K562 (cell line): ENCODE results near the gene PRR19. TPM values are rescaled to one million over a fixed set of nuclear protein-coding genes. Genes with fewer than 3 reads are reported as not detected.

ENCODE experiments used
- CREM ChIP-seq: IDR thresholded peaks from 2 replicates; pipeline ENCODE4 v1.6.1; 2014; ENCODE audit warnings: antibody characterized with exemption, low read depth
- E2F5 ChIP-seq: sonication (generic); formaldehyde crosslinking; IDR thresholded peaks from 2 replicates; pipeline ENCODE4 v1.8.0; 2022; ENCODE audit warnings: mild to moderate bottlenecking, missing genetic modification reagents
- HEY1 ChIP-seq: fragments of 250-450 bp; sonication (Bioruptor Pico); IDR thresholded peaks from 2 replicates; pipeline ENCODE4 v1.5.0; 2020; ENCODE audit warnings: mild to moderate bottlenecking, moderate library complexity, borderline replicate concordance
- NR2F6 ChIP-seq: fragments of 450-650 bp; formaldehyde crosslinking; IDR thresholded peaks from 2 replicates; pipeline ENCODE4 v1.4.0; 2020; ENCODE audit warnings: mild to moderate bottlenecking
- PRMT5 ChIP-seq: sonication (generic); formaldehyde crosslinking; IDR thresholded peaks from 2 replicates; pipeline ENCODE4 v1.5.0; 2020; ENCODE audit warnings: missing genetic modification reagents
- SNIP1 ChIP-seq: fragments of 450-650 bp; IDR thresholded peaks from 2 replicates; pipeline ENCODE4 v1.7.1; 2017; ENCODE audit warnings: low read depth, mild to moderate bottlenecking
- UBTF ChIP-seq, 2 experiments: IDR thresholded peaks; 2 replicates each; pipeline ENCODE4 v1.6.1; 2012; ENCODE audit warnings: improper control_type of control experiment in 2 of 2, low read depth in 2 of 2, low read length in 2 of 2, borderline replicate concordance in 1 of 2
- polyA plus RNA-seq, 8 experiments: library from polyadenylated mRNA; depleted of rRNA in 4 of 8; stranded (reverse) in 5 of 8; unstranded in 3 of 8; fragments of >200 nt; fragmentation: Nextera tagmentation in 2 of 8; fragmentation: Illumina TruSeq in 1 of 8; extraction: Ambion mirVana in 2 of 8; extraction: Trizol in 1 of 8; gene quantifications; 2 replicates each; pipeline versions ENCODE4 v1.2.1 to v1.2.3, GENCODE V29; 2011 to 2014; ENCODE audit warnings: inconsistent platforms in 1 of 8, missing spikeins in 1 of 8
- total RNA-seq, 7 experiments: library from RNA; depleted of rRNA in 6 of 7; stranded (reverse); fragments of >200 nt in 6 of 7; fragmentation: Illumina TruSeq in 2 of 7; extraction: Trizol in 2 of 7; gene quantifications; 2 replicates each; pipeline versions ENCODE4 v1.2.1 to v1.2.3, GENCODE V29; 2011 to 2021; ENCODE audit warnings: low replicate concordance in 1 of 7
- TF ChIP-seq, protein P1 (sequence below): IDR thresholded peaks from 3 replicates; pipeline ENCODE4 v1.6.1; 2011; ENCODE audit warnings: borderline replicate concordance, mild to moderate bottlenecking, moderate library complexity; ENCODE audit not compliant: insufficient read length; ENCODE audit errors: extremely low read depth
- TF ChIP-seq, protein P2 (sequence below): conservative IDR thresholded peaks from 2 replicates; pipeline ENCODE4 v1.6.1; 2011; ENCODE audit warnings: low read depth, mild to moderate bottlenecking, low read length; ENCODE audit not compliant: control insufficient read depth
- TF ChIP-seq, protein P3 (sequence below), 3 experiments: IDR thresholded peaks in 2 of 3; conservative IDR thresholded peaks in 1 of 3; 2 replicates each; pipeline ENCODE4 v1.5.1; 2011 to 2012; ENCODE audit warnings: low read length in 3 of 3, mild to moderate bottlenecking in 3 of 3, control low read depth in 2 of 3, improper control_type of control experiment in 1 of 3, inconsistent platforms in 1 of 3, low read depth in 1 of 3, mixed read lengths in 1 of 3, moderate library complexity in 1 of 3; ENCODE audit not compliant: insufficient read depth in 2 of 3
- TF ChIP-seq, protein P4 (sequence below): fragments of 250-450 bp; sonication (Bioruptor Pico); IDR thresholded peaks from 2 replicates; pipeline ENCODE4 v1.4.0; 2020; ENCODE audit warnings: mild to moderate bottlenecking, moderate library complexity
- TF ChIP-seq, protein P5 (sequence below): fragments of 450-650 bp; formaldehyde crosslinking; IDR thresholded peaks from 2 replicates; pipeline ENCODE4 v1.4.0; 2020; ENCODE audit warnings: mild to moderate bottlenecking, moderate library complexity

The PRR19 gene
- total and polyA plus RNA-seq, 9 of the 15 experiments (the other 6 are each of a cell fraction or from before 2014, with no cell fraction given) = 0.10 to 1.6 (median 0.54) TPM

DNA sequence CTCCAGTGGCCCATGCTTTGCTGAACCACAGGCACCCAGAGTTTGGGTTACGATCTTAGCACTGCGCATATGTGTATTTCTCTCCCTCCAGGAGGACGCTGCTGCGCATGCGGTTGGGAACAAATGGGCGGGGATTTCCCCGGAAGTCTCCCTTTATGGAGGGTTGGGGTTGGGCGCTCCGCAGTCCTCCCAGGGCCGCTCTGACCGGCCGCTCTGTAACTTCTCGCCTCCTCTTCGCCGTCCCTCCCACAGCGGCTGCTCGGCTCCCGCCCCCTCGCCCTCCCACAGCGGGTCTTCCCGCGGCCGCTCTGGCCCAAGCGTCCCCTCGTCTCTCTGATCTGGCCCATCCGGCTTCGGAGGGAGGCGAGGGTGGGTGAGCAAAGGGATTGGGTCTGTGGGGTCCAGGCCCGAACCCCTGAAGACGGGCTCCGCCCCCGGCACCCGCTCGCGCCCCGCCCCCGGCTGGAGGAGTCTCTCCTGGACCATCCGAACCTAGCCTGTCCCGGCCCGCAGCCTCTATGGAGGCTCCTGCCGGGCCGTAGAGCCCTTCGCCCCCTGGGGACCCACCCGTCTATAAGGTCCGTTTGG lies 23.5 kb downstream of the PRR19 start, which contains the start of gene MEGF8 (continued):
- TF ChIP-seq HEY1 (no peak), NR2F6 (CRISPR knock-in tag) (no peak), E2F5 (CRISPR knock-in tag) (no peak), PRMT5 (CRISPR knock-in tag) (no peak), CREM (no peak; the same call in 1 of the 2 replicates), UBTF (IDR thresholded peaks at IDR 0.05; ENCODE audit: borderline replicate concordance in 1 of 2, low read depth in 2 of 2, low read length in 2 of 2) (no peak), SNIP1 (peak; percentile 92)
- TF ChIP-seq, protein P1, sequence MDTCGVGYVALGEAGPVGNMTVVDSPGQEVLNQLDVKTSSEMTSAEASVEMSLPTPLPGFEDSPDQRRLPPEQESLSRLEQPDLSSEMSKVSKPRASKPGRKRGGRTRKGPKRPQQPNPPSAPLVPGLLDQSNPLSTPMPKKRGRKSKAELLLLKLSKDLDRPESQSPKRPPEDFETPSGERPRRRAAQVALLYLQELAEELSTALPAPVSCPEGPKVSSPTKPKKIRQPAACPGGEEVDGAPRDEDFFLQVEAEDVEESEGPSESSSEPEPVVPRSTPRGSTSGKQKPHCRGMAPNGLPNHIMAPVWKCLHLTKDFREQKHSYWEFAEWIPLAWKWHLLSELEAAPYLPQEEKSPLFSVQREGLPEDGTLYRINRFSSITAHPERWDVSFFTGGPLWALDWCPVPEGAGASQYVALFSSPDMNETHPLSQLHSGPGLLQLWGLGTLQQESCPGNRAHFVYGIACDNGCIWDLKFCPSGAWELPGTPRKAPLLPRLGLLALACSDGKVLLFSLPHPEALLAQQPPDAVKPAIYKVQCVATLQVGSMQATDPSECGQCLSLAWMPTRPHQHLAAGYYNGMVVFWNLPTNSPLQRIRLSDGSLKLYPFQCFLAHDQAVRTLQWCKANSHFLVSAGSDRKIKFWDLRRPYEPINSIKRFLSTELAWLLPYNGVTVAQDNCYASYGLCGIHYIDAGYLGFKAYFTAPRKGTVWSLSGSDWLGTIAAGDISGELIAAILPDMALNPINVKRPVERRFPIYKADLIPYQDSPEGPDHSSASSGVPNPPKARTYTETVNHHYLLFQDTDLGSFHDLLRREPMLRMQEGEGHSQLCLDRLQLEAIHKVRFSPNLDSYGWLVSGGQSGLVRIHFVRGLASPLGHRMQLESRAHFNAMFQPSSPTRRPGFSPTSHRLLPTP = no peak
- TF ChIP-seq, protein P2, sequence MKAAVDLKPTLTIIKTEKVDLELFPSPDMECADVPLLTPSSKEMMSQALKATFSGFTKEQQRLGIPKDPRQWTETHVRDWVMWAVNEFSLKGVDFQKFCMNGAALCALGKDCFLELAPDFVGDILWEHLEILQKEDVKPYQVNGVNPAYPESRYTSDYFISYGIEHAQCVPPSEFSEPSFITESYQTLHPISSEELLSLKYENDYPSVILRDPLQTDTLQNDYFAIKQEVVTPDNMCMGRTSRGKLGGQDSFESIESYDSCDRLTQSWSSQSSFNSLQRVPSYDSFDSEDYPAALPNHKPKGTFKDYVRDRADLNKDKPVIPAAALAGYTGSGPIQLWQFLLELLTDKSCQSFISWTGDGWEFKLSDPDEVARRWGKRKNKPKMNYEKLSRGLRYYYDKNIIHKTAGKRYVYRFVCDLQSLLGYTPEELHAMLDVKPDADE = no peak
- TF ChIP-seq, protein P3, sequence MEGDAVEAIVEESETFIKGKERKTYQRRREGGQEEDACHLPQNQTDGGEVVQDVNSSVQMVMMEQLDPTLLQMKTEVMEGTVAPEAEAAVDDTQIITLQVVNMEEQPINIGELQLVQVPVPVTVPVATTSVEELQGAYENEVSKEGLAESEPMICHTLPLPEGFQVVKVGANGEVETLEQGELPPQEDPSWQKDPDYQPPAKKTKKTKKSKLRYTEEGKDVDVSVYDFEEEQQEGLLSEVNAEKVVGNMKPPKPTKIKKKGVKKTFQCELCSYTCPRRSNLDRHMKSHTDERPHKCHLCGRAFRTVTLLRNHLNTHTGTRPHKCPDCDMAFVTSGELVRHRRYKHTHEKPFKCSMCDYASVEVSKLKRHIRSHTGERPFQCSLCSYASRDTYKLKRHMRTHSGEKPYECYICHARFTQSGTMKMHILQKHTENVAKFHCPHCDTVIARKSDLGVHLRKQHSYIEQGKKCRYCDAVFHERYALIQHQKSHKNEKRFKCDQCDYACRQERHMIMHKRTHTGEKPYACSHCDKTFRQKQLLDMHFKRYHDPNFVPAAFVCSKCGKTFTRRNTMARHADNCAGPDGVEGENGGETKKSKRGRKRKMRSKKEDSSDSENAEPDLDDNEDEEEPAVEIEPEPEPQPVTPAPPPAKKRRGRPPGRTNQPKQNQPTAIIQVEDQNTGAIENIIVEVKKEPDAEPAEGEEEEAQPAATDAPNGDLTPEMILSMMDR (IDR thresholded peaks at IDR 0.05 in 2 of 3, conservative IDR thresholded peaks at IDR 0.05 in 1 of 3; ENCODE audit: insufficient read depth in 2 of 3, low read depth in 1 of 3, low read length in 3 of 3) = peak; percentile 91 to 96 (median 94); a peak in 4 of 6 replicates
- TF ChIP-seq, protein P4, sequence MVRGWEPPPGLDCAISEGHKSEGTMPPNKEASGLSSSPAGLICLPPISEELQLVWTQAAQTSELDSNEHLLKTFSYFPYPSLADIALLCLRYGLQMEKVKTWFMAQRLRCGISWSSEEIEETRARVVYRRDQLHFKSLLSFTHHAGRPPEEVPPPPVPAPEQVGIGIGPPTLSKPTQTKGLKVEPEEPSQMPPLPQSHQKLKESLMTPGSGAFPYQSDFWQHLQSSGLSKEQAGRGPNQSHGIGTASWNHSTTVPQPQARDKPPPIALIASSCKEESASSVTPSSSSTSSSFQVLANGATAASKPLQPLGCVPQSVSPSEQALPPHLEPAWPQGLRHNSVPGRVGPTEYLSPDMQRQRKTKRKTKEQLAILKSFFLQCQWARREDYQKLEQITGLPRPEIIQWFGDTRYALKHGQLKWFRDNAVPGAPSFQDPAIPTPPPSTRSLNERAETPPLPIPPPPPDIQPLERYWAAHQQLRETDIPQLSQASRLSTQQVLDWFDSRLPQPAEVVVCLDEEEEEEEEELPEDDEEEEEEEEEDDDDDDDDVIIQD (CRISPR knock-in tag) = no peak
- TF ChIP-seq, protein P5, sequence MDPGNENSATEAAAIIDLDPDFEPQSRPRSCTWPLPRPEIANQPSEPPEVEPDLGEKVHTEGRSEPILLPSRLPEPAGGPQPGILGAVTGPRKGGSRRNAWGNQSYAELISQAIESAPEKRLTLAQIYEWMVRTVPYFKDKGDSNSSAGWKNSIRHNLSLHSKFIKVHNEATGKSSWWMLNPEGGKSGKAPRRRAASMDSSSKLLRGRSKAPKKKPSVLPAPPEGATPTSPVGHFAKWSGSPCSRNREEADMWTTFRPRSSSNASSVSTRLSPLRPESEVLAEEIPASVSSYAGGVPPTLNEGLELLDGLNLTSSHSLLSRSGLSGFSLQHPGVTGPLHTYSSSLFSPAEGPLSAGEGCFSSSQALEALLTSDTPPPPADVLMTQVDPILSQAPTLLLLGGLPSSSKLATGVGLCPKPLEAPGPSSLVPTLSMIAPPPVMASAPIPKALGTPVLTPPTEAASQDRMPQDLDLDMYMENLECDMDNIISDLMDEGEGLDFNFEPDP = no peak
